MCF 10A (cell line): Measurements from ENCODE around the gene MINK1. TPM values are rescaled to one million over a fixed set of nuclear protein-coding genes. Genes with fewer than 3 reads are reported as not detected.

ENCODE experiments used
- BruUV-seq: library from RNA; stranded (reverse); fragments of 400-500 nt; replicated peaks from 2 replicates; lab custom pipeline; 2021; lab: Mats Ljungman, UMichigan
- CTCF ChIA-PET: fragments of 300-600 bp; sonication (Branson Sonifier 250); formaldehyde crosslinking; extraction: SDS; loops from one replicate; lab custom pipeline; 2021; ENCODE audit warnings: antibody characterized with exemption, inconsistent platforms; lab: Yijun Ruan, JAX
- POLR2A ChIA-PET: fragments of 300-600, 350-650 bp; sonication (Branson Sonifier 250); formaldehyde crosslinking; extraction: SDS; loops from one replicate; lab custom pipeline; 2020; ENCODE audit warnings: antibody characterized with exemption, inconsistent platforms; lab: Yijun Ruan, JAX
- DNase-seq: peaks from one replicate; pipeline ENCODE4 v3.0.0-alpha.2; 2018; ENCODE audit not compliant: unreplicated experiment
- H3K27ac Mint-ChIP-seq: one replicate; pipeline ENCODE4 v1.8.0; 2022; ENCODE audit warnings: mild to moderate bottlenecking, low read depth, mixed read lengths; ENCODE audit not compliant: unreplicated experiment
- H3K27me3 Mint-ChIP-seq: one replicate; pipeline ENCODE4 v1.8.0; 2022; ENCODE audit warnings: mixed read lengths; ENCODE audit not compliant: insufficient read depth, unreplicated experiment
- H3K36me3 Mint-ChIP-seq: one replicate; pipeline ENCODE4 v1.8.0; 2022; ENCODE audit warnings: mild to moderate bottlenecking, moderate library complexity, mixed read lengths; ENCODE audit not compliant: insufficient read depth, unreplicated experiment
- H3K4me1 Mint-ChIP-seq: one replicate; pipeline ENCODE4 v1.8.0; 2022; ENCODE audit warnings: mixed read lengths; ENCODE audit not compliant: insufficient read depth, unreplicated experiment
- H3K4me3 Mint-ChIP-seq: one replicate; pipeline ENCODE4 v1.8.0; 2022; ENCODE audit warnings: mild to moderate bottlenecking, moderate library complexity, mixed read lengths; ENCODE audit not compliant: unreplicated experiment
- H3K9me3 Mint-ChIP-seq: one replicate; pipeline ENCODE4 v1.8.0; 2022; ENCODE audit warnings: mixed read lengths; ENCODE audit not compliant: unreplicated experiment
- CTCF ChIP-seq: fragments of 200-600 bp; IDR thresholded peaks from one replicate; pipeline ENCODE4 v1.8.0; 2022; ENCODE audit warnings: antibody characterized with exemption, mild to moderate bottlenecking; ENCODE audit not compliant: unreplicated experiment
- intact Hi-C: fragments of 100-400 bp; cut with micrococcal nuclease; formaldehyde crosslinking; loops from 2 replicates; pipeline ENCODE4 v1.14.1; 2022
- total RNA-seq: library from RNA; stranded (reverse); gene quantifications from 2 replicates; pipeline ENCODE4 v1.2.3, GENCODE V29; 2022

Gene MINK1
- total RNA-seq, 1 experiment from 2014 or later = 124 TPM

- H3K27ac Mint-ChIP-seq = no peak overlapping the region
- no peak overlapping the region for H3K4me3 Mint-ChIP-seq
- no peaks in the 10 kb centered on the region for H3K27me3 Mint-ChIP-seq
- CTCF ChIA-PET = interaction anchor here (0.6 to 1.0 kb wide), 2 partner anchors 58 to 190 kb away, joined by 3 read pairs; no protein-coding TSS in a partner anchor
- H3K36me3 Mint-ChIP-seq = peaks cover 78% of the 10 kb centered on the region
- DNase-seq = no peak
- no TSS peak for BruUV-seq
- no peaks in the 10 kb centered on the region for H3K9me3 Mint-ChIP-seq
- TF ChIP-seq CTCF = no peak
- intact Hi-C loops = no loop called here
- POLR2A ChIA-PET = interaction anchor here (0.9 to 2.0 kb wide), 3 partner anchors 9 to 161 kb away, joined by 3 to 5 read pairs (median 4); no protein-coding TSS in a partner anchor
- no peaks in the 10 kb centered on the region for H3K4me1 Mint-ChIP-seq
Observed at GRCh38 chr17:4892499-4893221, 59.5 kb downstream of the MINK1 start.

GRCh38 chr17:4893272-4893671 is 60.1 kb downstream of the MINK1 start:
- no peak for TF ChIP-seq CTCF

GRCh38 chr17:4893721-4894560 is 60.8 kb downstream of the MINK1 start:
- Mint-ChIP-seq H3K4me1 (no peaks in the 10 kb centered on the region), H3K9me3 (no peaks in the 10 kb centered on the region), H3K4me3 (no peak overlapping the region), H3K36me3 (peaks cover 77% of the 10 kb centered on the region), H3K27me3 (no peaks in the 10 kb centered on the region), H3K27ac (no peak overlapping the region)
- BruUV-seq = no TSS peak
- TF ChIP-seq CTCF = no peak
- POLR2A ChIA-PET = no interaction called here
- intact Hi-C loops = no loop called here
- DNase-seq = no peak
- CTCF ChIA-PET = interaction anchor here (0.8 to 1.0 kb wide), 2 partner anchors 10 to 141 kb away, joined by 3 to 6 read pairs; partner anchors contain the start of gene CHRNE

More at GRCh38 chr17:4893272-4893671, 60.1 kb downstream of the MINK1 start:
- Mint-ChIP-seq H3K9me3 (no peaks in the 10 kb centered on the region), H3K27ac (no peak overlapping the region), H3K36me3 (peaks cover 78% of the 10 kb centered on the region), H3K4me3 (no peak overlapping the region), H3K27me3 (no peaks in the 10 kb centered on the region), H3K4me1 (no peaks in the 10 kb centered on the region)
- intact Hi-C loops = no loop called here
- BruUV-seq = no TSS peak
- no peak for DNase-seq
- CTCF ChIA-PET = no interaction called here
- POLR2A ChIA-PET = no interaction called here

GRCh38 chr17:4895121-4895520 is 62.0 kb downstream of the MINK1 start:
- no TSS peak for BruUV-seq
- ChIA-PET POLR2A (interaction anchor here (0.6 to 0.8 kb wide), 2 partner anchors 8 to 105 kb away, joined by 3 read pairs; partner anchors contain the start of gene CHRNE), CTCF (interaction anchor here (0.5 to 0.7 kb wide), 2 partner anchors 9 to 105 kb away, joined by 3 read pairs; no protein-coding TSS in a partner anchor)
- Mint-ChIP-seq H3K4me1 (no peaks in the 10 kb centered on the region), H3K9me3 (no peaks in the 10 kb centered on the region), H3K27me3 (no peaks in the 10 kb centered on the region), H3K27ac (no peak overlapping the region), H3K36me3 (peaks cover 71% of the 10 kb centered on the region), H3K4me3 (no peak overlapping the region)
- TF ChIP-seq CTCF = no peak
- intact Hi-C loops = no loop called here
- DNase-seq = no peak
